ENCODE results near the gene GNPNAT1.

- no peak for TF ChIP-seq YY1 (IDR thresholded peaks at IDR 0.05; ENCODE audit: low read depth)
- TF ChIP-seq POLR2AphosphoS5 (IDR thresholded peaks at IDR 0.05; ENCODE audit: low read depth, low read length): no peak
- TF ChIP-seq CTCF (IDR thresholded peaks at IDR 0.05): no peak
Observed at GRCh38 chr14:52806115-52806514, 14.7 kb upstream of the GNPNAT1 start.

Data from SK-N-SH (cell line).